Fibroblast of skin of right quadriceps (primary cell): Measurements from ENCODE around the gene PMVK.

ENCODE experiments used
- DNase-seq: peaks from one replicate; pipeline ENCODE4 v3.0.0-alpha.2; 2013

The PMVK gene

DNA sequence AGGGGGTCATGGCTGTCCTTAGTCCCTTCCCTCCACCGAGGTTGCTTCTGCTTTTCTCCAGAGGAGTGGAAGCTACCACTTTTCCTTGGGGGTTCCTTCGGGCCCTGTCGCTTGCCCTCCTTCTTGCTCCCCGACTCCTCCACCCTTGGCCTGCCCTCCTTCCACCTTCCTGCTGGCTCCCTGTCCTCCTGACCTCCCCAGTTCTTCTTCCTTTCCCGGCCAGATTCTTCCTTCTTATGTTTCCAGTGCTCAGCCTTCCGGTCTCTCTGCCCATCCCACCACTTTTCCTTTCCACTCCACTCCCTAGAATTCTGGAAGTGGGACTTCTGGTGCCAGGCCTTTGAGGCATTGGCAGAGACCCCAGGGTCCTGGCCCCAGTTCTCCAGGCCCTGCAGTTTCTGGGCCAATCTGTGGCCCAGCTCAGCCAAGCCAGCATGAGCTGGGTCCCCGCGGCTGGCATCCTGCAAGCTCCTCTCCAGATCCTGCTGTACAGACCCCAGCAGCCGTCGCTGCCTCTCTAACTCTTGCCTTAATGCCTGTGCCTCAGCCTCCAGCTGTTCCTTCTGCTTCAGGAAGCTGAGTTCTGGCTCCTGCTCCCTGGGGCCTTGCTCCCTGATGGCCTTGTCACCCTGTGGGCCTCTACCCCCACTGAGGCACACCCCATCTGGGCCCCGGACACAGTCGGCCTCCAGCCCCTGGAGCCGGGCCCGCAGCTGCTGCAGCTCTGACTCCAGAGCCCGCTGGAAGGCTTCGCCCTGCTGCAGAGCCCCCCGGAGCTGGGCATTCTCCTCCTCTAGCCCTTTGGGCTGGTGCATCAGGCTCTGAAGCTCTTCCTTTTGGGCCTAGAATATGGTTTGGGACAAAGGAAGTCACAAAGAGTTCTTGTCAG, 9.7 kb upstream of the PMVK start:
- no peak for DNase-seq

GRCh38 chr1:154945160-154945961, 8.8 kb upstream of the PMVK start:
- DNase-seq = no peak

GRCh38 chr1:154944401-154945159, 8.1 kb upstream of the PMVK start:
- no peak for DNase-seq

DNA sequence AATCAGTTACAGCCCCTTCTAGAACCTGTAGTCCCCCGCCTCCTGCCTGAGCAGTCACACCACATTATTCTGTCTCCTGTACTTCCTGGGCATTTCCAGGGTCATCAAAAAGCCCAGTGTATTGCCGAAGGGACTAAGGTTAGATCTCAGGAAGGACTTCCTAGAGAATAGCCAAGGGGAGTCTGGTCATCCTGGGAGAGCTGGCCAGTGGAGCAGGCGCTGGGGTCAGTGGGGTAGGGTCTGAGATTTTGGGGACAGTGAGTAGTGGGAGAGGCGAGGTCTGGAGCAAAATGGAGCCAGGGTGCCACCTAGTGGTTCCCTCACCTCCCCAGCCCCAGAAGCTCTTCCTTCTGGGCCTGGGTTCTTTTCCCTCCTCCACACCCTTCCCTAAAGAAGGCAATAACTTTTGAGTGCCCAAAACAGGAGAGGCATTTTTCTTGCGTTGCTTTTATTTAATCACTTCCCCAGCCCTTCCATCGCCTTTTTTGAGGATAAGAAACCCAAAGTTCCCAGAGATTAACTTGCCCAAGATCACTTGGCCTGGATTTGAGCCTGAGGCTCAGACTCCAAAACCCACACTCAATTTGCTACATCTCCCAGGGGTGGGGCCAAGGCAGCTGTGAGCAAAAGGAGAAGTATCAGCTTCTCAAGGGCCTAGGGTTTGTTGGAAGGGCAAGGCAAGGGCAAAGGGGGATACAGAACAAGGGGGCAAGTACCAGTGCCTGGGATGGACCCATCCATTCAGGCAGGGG, 7.3 kb upstream of the PMVK start:
- DNase-seq = peak; percentile 15

GRCh38 chr1:154941333-154942013, 5.0 kb upstream of the PMVK start:
- DNase-seq = no peak

DNA sequence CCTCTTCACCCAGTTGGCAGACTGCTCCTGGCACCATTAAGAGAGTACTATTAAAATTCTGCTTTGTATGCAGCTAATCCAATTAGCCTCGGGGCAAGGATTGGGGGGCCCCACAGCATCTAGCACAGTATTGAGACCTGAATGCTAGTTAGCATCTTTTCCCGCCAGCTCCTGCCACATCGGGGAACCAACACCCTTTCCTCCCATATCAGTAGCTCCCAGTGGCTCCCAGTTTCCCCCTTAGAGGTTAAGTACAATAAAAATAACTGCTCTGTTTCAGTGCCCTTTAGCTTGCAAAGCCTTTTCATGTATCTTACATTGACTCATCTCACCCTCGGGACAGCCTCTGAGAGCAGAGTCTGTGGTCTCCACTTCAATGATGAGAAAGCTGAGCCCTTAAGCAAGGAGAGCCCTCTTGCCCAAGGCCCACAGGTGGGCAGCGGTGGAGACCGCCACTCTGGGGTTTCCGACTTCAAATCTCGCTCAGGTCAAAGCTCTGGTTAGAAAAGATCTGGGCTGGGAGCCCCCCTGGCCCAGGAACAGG, 4.2 kb upstream of the PMVK start:
- DNase-seq = no peak

GRCh38 chr1:154940213-154940560, 3.7 kb upstream of the PMVK start:
- no peak for DNase-seq

DNA sequence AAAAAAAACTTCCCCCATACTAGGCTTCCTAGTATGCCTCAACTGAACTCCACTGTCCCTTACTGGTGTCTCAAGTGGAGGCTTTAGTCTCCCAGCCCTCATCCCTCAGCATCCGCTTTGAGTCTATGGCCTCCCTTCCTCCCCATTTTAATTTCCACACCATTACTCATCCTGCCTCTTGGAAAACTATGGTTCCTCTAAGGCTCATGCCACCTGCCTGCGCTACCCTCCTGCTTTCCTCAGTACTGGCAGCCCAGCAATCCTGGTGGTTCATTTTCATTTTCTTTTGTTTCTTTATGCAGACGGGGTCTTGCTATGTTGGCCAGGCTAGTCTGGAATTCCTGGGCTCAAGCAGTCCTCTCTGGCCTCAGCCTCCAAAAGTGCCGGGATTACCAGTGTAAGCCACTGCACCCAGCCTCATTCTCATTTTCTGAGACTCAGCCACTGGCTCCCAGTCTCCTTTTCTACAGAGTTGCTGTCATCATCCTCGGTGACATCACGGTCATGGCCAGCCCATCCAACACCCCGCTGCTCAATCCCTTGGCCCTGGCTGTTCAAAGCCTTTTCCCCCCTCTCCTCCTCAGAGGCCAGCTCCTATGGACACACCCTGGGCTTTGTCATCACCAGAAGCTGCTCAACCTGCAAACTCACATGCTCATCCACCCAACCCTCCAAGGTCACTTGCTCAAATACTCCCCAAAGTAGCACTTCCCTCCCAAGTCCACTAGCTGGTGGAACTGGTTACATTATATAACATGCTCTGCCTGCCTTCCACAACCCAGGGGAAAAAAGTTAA, 2.3 kb upstream of the PMVK start:
- DNase-seq = no peak

DNA sequence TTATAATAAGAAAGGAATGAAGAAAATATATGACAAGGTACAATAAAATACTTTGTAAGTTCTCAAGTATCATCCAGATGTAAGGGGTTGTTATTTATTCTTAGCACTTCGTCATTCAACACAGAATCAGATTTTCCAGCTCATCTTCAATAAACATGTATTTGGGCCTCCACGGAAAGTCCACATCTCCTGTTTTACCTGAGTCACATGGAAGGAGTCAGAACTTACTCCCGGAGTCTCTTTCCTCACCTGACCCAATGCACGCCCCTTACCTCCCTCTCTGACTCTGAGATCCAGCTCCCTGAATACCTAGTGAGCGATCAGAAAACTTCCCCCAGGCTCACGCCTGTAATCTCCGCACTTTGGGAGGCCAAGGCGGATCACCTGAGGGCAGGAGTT, 1.5 kb upstream of the PMVK start:
- no peak for DNase-seq

DNA sequence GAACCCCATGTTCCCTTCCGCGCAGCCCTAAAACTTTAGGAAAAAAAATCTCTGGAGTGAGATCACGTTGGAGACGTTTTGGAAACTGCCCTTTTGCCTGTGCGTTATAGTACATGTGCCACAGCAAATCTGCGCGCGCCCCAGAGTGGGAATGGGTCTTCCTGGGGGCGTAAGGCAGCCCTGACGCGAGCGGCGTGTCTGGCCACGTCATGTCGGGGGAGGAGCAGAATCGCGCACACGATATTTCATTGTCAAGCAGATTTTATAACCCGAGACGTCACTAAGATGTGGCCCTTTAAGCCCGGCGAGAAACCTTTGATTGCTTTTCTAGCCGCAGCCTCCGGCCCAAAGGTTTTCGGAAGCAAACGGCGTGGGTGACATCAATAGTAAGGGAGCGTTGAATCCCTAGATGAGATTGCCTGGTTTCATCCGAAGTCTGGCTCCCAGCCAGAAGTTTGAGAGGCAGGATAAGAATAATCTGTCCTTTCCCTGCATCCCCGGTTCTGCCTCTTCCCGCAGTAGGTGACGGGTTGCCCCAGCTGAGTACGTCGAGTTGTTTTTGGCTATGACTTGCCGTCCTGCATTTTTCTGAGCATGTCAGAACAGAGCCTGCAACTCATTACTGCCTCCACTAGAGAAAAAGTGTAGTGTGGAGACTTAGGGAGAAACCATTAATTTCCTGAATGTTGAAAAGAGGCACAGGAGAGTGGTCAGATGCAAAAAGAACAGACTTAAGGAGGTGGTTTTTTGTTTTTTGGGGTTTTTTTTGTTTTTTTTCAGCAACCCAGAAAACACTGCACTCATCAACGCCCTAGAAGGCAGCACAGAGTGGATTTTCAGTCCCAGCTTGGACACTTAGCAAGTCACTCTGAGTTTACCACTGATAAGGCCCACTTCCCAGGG, 817 bp upstream of the PMVK start:
- peak; percentile 95 for DNase-seq

DNA sequence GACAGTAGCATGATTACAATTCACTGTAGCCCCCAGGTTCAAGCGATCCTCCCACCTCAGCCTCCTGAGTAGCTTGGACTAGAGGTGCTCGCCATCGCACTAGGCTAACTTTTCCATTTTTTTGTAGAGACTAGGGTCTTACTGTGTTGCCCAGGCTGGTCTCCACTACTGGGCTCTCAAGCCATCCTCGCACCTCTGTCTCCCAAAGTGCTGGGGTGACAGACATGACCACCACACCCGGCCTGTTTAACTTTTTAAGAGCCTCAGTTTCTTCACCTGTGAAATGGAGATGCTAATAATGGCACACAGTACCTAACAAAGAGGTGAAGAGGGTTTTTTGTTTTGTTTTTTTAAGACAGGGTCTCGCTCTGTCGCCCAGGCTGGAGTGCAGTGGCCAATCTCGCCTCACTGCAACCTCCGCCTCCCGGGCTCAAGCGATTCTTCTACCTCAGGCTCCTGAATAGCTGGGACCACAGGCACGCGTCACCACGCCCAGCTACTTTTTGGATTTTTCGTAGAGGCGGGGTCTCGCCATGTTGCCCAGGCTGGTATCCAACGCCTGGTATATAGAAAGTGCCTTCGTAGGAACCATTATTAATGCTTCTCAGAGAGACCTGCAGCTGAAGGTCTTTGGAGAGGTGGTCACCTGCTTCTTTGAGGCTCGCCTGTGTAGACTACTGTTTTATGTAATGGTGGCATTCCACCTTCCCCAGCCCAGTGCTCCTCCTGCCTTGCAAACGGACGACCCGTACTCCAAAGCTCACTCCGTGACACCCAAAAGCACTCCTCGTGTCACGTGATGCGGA, 567 bp downstream of the PMVK start:
- no peak for DNase-seq

GRCh38 chr1:154934358-154934948, 2.1 kb downstream of the PMVK start:
- no peak for DNase-seq

DNA sequence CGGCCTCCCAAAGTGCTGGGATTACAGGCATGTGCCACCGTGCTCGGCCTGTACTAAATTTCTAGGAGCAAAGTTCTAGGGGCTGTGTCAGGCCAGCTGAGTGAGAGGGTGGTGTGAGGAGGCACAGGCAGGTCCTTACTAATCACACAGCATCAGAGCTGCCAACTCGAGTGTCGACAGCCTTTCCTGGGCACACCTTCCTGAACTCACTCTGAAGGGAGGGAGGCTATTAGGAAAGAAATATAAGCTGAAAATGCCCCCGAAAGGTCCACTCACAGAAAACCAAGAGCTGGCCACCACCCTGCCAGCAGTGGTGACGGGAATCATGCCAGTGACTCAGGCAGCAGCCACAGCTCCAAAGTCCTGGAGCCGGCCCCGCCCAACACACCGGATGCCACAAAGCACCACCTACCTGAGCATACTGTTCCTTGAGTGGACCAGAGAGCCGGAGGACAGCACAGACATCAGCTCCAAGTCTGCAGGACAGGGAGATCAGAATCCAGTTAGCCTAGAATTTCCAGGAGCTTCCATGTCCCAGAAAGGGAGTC, 4.5 kb downstream of the PMVK start:
- DNase-seq = no peak

DNA sequence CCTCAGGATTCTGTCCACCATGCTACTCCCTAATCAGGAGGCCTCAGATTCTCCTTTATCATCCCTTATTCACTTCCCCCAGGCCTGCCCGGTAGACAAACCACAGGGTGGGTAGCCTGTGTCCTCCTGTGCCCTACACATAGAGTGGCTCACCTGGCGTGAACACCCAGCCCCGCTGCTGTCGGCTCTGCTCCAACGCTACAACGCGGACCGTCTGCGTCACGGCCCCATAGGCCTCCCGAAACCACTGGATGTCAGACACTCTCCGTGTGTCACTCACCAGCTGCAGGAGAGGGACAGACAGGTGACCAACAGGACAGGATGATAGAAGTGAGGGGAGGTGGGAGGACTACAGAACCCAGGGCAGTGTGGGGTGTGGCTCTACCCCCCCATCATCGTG, 10.3 kb downstream of the PMVK start:
- DNase-seq = no peak

GRCh38 chr1:154925335-154926170, 11.0 kb downstream of the PMVK start:
- DNase-seq = no peak

DNA sequence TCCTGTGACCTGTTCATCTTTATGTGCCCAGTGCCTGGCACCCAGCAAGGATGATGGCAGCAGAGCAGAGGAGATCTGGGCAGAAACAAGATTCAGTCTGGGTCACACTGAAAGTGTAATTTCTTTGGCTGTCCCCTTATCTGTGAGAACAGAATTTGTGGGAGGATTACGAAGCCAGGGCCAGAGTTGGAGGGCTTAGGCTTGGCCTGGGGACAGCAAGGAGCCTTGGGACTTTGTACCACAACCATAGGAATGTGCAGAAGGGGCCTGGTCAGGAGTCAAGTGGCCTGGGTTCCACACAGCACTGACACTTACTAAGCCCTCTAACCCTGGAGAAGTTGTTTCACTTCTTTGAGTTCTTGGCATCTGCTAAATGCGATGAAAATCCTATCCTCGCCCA, 12.8 kb downstream of the PMVK start:
- DNase-seq = no peak

GRCh38 chr1:154913273-154913672, 23.2 kb downstream of the PMVK start:
- DNase-seq = no peak
